ENCODE results near the gene PKD1L1.

DNA sequence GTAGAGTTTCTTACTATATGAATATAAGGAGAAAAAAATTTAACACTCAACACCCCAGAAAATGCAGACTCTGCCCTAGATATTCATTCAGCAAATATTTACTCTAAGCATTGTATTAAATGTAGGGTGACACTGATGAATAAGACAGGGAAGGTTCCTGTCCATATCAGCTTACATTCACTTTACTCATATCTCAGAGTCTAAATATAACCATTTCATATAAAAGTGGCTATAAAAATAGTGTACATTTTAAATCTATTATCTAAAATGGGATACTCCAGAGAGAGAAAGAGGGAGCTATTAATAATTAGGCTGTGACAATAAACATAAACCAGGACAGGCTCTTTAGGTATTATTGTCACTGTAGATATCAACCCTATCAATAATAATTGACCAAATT, 104.0 kb downstream of the PKD1L1 start:
- TF ChIP-seq POLR2AphosphoS5 (IDR thresholded peaks at IDR 0.05; ENCODE audit: low read depth, low read length) (no peak), POLR2A (IDR thresholded peaks at IDR 0.05; ENCODE audit: low read depth, low read length) (no peak), TAF1 (IDR thresholded peaks at IDR 0.05; ENCODE audit: borderline replicate concordance, low read depth, low read length) (no peak)
